ENCODE results near the gene COL5A2. TPM values are rescaled to one million over a fixed set of nuclear protein-coding genes. Genes with fewer than 3 reads are reported as not detected.

The COL5A2 gene
- total RNA-seq, 1 donor from 2014 or later = 278 TPM

GRCh38 chr2:189147989-189148388 is 31.6 kb downstream of the COL5A2 start:
- no peak for DNase-seq (ENCODE audit: low read depth)

- no peak for DNase-seq (ENCODE audit: low read depth)
Measured at GRCh38 chr2:189147361-189147760, 32.2 kb downstream of the COL5A2 start.

- DNase-seq (ENCODE audit: low read depth) = no peak
Measured at GRCh38 chr2:189146553-189146952, 33.0 kb downstream of the COL5A2 start.

- no peak for DNase-seq (ENCODE audit: low read depth)
Measured at GRCh38 chr2:189144700-189145211, 34.8 kb downstream of the COL5A2 start.

- peak; percentile 40 for DNase-seq (ENCODE audit: low read depth)
Measured at GRCh38 chr2:189143925-189144324, 35.6 kb downstream of the COL5A2 start.

- DNase-seq (ENCODE audit: low read depth) = peak; percentile 45
Measured at GRCh38 chr2:189142893-189143759, 36.4 kb downstream of the COL5A2 start.

GRCh38 chr2:189138800-189139199 is 40.8 kb downstream of the COL5A2 start:
- DNase-seq (ENCODE audit: low read depth) = no peak

GRCh38 chr2:189137519-189137918 is 42.0 kb downstream of the COL5A2 start:
- DNase-seq (ENCODE audit: low read depth) = no peak

- DNase-seq (ENCODE audit: low read depth) = no peak
Measured at GRCh38 chr2:189134485-189134884, 45.1 kb downstream of the COL5A2 start.

- DNase-seq (ENCODE audit: low read depth) = no peak
Measured at GRCh38 chr2:189131991-189132390, 47.6 kb downstream of the COL5A2 start.

GRCh38 chr2:189129971-189130370 is 49.6 kb downstream of the COL5A2 start:
- peak; percentile 79 for DNase-seq (ENCODE audit: low read depth)

- DNase-seq (ENCODE audit: low read depth) = peak; percentile 30
Measured at GRCh38 chr2:189128970-189129369, 50.6 kb downstream of the COL5A2 start.

- no peak for DNase-seq (ENCODE audit: low read depth)
Measured at GRCh38 chr2:189127756-189128155, 51.8 kb downstream of the COL5A2 start.

GRCh38 chr2:189125195-189125594 is 54.4 kb downstream of the COL5A2 start:
- DNase-seq (ENCODE audit: low read depth) = no peak

GRCh38 chr2:189124175-189124574 is 55.4 kb downstream of the COL5A2 start:
- DNase-seq (ENCODE audit: low read depth) = no peak

- no peak for DNase-seq (ENCODE audit: low read depth)
Measured at GRCh38 chr2:189118386-189118785, 61.2 kb downstream of the COL5A2 start.

GRCh38 chr2:189116979-189117378 is 62.6 kb downstream of the COL5A2 start:
- no peak for DNase-seq (ENCODE audit: low read depth)

- peak; percentile 41 for DNase-seq (ENCODE audit: low read depth)
Measured at GRCh38 chr2:189116087-189116486, 63.5 kb downstream of the COL5A2 start.

GRCh38 chr2:189115126-189115525 is 64.4 kb downstream of the COL5A2 start:
- DNase-seq (ENCODE audit: low read depth) = peak; percentile 45

GRCh38 chr2:189113963-189114362 is 65.6 kb downstream of the COL5A2 start:
- DNase-seq (ENCODE audit: low read depth) = no peak

- no peak for DNase-seq (ENCODE audit: low read depth)
Measured at GRCh38 chr2:189111063-189111715, 68.4 kb downstream of the COL5A2 start.

GRCh38 chr2:189109921-189110397 is 69.6 kb downstream of the COL5A2 start:
- DNase-seq (ENCODE audit: low read depth) = no peak
